Neuronal stem cell (in vitro differentiated cells): Measurements from ENCODE around the gene GPR107.
"Not testable (repeated sequence)": the region's sequence is repeated elsewhere in the genome, so short reads cannot be mapped to it uniquely, and the experiment has no call there.

ENCODE experiments used
- DNase-seq: peaks from one replicate; pipeline ENCODE4 v3.0.0-alpha.2; 2013; ENCODE audit warnings: low spot score
- H2AFZ ChIP-seq: one replicate; pipeline ENCODE4 v1.6.1; 2013; ENCODE audit warnings: mild to moderate bottlenecking, low read length, inconsistent platforms
- H2AK5ac ChIP-seq: 2 replicates; pipeline ENCODE4 v1.6.1; 2013; ENCODE audit warnings: low read depth, mild to moderate bottlenecking, inconsistent platforms, low read length, moderate library complexity, mixed read lengths
- H2BK120ac ChIP-seq: 2 replicates; pipeline ENCODE4 v1.6.1; 2013; ENCODE audit warnings: low read depth, mild to moderate bottlenecking, inconsistent platforms, low read length, moderate library complexity, mixed read lengths
- H2BK12ac ChIP-seq: one replicate; pipeline ENCODE4 v1.6.1; 2013; ENCODE audit warnings: low read length, inconsistent platforms
- H2BK15ac ChIP-seq: 2 replicates; pipeline ENCODE4 v1.6.1; 2013; ENCODE audit warnings: mild to moderate bottlenecking, low read length, inconsistent platforms, mixed read lengths
- H2BK5ac ChIP-seq: one replicate; pipeline ENCODE4 v1.6.1; 2013; ENCODE audit warnings: inconsistent platforms, mild to moderate bottlenecking, low read length, moderate library complexity
- H3K14ac ChIP-seq: one replicate; pipeline ENCODE4 v1.6.1; 2013; ENCODE audit warnings: low read length, inconsistent platforms
- H3K18ac ChIP-seq: 2 replicates; pipeline ENCODE4 v1.6.1; 2013; ENCODE audit warnings: low read length, inconsistent platforms
- H3K23ac ChIP-seq: 2 replicates; pipeline ENCODE4 v1.6.1; 2013; ENCODE audit warnings: low read depth, mild to moderate bottlenecking, mixed read lengths, low read length, inconsistent platforms; ENCODE audit not compliant: poor library complexity
- H3K27ac ChIP-seq: replicated peaks from 3 replicates; pipeline ENCODE4 v1.5.1; 2013; ENCODE audit warnings: low read length, inconsistent platforms
- H3K27me3 ChIP-seq, 3 experiments: 2 replicates each; pipeline ENCODE4 v1.6.1; 2013; ENCODE audit warnings: low read length in 3 of 3, mild to moderate bottlenecking in 2 of 3, inconsistent platforms in 1 of 3, low read depth in 1 of 3, mixed read lengths in 1 of 3, moderate library complexity in 1 of 3; ENCODE audit not compliant: control insufficient read depth in 3 of 3, insufficient read depth in 3 of 3
- H3K36me3 ChIP-seq, 2 donors: replicated peaks in 1 of 2; 2 replicates each; pipeline ENCODE4 v1.6.1; 2013; ENCODE audit warnings: low read length in 2 of 2; ENCODE audit not compliant: control insufficient read depth in 2 of 2, insufficient read depth in 2 of 2
- H3K4ac ChIP-seq: 2 replicates; pipeline ENCODE4 v1.6.1; 2013; ENCODE audit warnings: inconsistent platforms, mild to moderate bottlenecking, low read length, moderate library complexity
- H3K4me1 ChIP-seq, 2 donors: 1 replicate in 1 of 2; 2 replicates in 1 of 2; pipeline ENCODE4 v1.6.1; 2013; ENCODE audit warnings: low read length in 2 of 2, low read depth in 1 of 2; ENCODE audit not compliant: control insufficient read depth in 2 of 2, insufficient read depth in 1 of 2
- H3K4me2 ChIP-seq: one replicate; pipeline ENCODE4 v1.6.1; 2013; ENCODE audit warnings: mild to moderate bottlenecking, low read length, inconsistent platforms; ENCODE audit not compliant: insufficient read depth, poor library complexity, severe bottlenecking
- H3K4me3 ChIP-seq, 2 donors: 2 replicates each; pipeline ENCODE4 v1.5.1; 2013; ENCODE audit warnings: low read length in 2 of 2, mild to moderate bottlenecking in 2 of 2, inconsistent platforms in 1 of 2, moderate library complexity in 1 of 2
- H3K79me1 ChIP-seq: one replicate; pipeline ENCODE4 v1.6.1; 2013; ENCODE audit warnings: low read depth, mild to moderate bottlenecking, inconsistent platforms, low read length, moderate library complexity
- H3K9ac ChIP-seq: one replicate; pipeline ENCODE4 v1.6.1; 2013; ENCODE audit warnings: mild to moderate bottlenecking, low read depth, low read length, inconsistent platforms; ENCODE audit not compliant: poor library complexity
- H3K9me3 ChIP-seq, 2 donors: replicated peaks in 1 of 2; 2 replicates each; pipeline versions ENCODE3 to v1.6.1; 2013; ENCODE audit warnings: low read length in 2 of 2, mild to moderate bottlenecking in 2 of 2, inconsistent platforms in 1 of 2, low read depth in 1 of 2, mixed read lengths in 1 of 2, moderate library complexity in 1 of 2; ENCODE audit not compliant: control insufficient read depth in 2 of 2, insufficient read depth in 1 of 2
- H4K8ac ChIP-seq: one replicate; pipeline ENCODE4 v1.6.1; 2013; ENCODE audit warnings: low read depth, mild to moderate bottlenecking, inconsistent platforms, low read length, moderate library complexity
- H4K91ac ChIP-seq: one replicate; pipeline ENCODE4 v1.6.1; 2013; ENCODE audit warnings: low read length, low read depth, mild to moderate bottlenecking, inconsistent platforms; ENCODE audit not compliant: poor library complexity
- WGBS, 2 donors: extraction: QIAGEN DNeasy Blood & Tissue Kit; methylation state at CpG; one replicate each; pipeline ENCODE4 v1.1.7; 2013; ENCODE audit warnings: missing lambda C conversion rate in 2 of 2, mixed read lengths in 1 of 2; ENCODE audit not compliant: insufficient read length in 2 of 2, insufficient replicate concordance in 1 of 2; ENCODE audit errors: extremely low coverage in 2 of 2; 5-methylcytosine and 5-hydroxymethylcytosine counted together

Gene GPR107

DNA sequence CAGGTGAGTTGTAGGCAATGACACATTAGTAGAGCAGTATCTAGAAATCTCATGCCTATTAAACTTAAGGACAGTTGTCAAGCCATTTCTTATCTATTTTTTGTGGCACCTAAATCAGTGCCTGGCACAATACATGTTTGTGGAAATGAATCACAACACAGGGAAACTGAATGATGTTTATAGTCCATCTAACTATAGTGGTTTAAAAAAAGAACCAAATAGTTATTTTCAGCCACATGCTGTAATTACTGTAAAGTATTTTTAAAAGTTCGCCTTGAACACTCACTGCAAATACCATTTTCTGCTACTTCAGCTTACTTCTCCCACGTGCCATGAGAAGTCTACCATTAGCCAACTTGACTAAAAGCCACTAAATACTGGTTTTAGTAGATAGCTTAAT, 32.6 kb upstream of the GPR107 start:
- H4K91ac ChIP-seq = no peak overlapping the region
- no peak overlapping the region for H4K8ac ChIP-seq
- no peak overlapping the region for H3K4me3 ChIP-seq
- no peak overlapping the region for H3K14ac ChIP-seq
- H2BK5ac ChIP-seq = no peak overlapping the region
- H3K18ac ChIP-seq = no peak overlapping the region
- no peak for DNase-seq
- H3K79me1 ChIP-seq = peaks cover 3% of the 10 kb centered on the region
- H2AK5ac ChIP-seq = no peak overlapping the region
- H3K27me3 ChIP-seq = no peaks in the 10 kb centered on the region
- H3K9me3 ChIP-seq = peaks cover 0 to 2% of the 10 kb centered on the region in 2 donors
- H3K36me3 ChIP-seq = peaks cover 0 to 6% of the 10 kb centered on the region in 2 donors
- no peak overlapping the region for H3K27ac ChIP-seq
- no CpG with 5 or more reads among the region's 2 CpGs for WGBS, 2 donors
- no peak overlapping the region for H3K23ac ChIP-seq
- H3K4me2 ChIP-seq = no peak overlapping the region
- no peak overlapping the region for H3K4ac ChIP-seq
- H3K9ac ChIP-seq = no peak overlapping the region
- H3K4me1 ChIP-seq = no peaks in the 10 kb centered on the region
- H2BK15ac ChIP-seq = no peak overlapping the region
- no peak overlapping the region for H2AFZ ChIP-seq
- H2BK12ac ChIP-seq = no peak overlapping the region
- H2BK120ac ChIP-seq = no peak overlapping the region

GRCh38 chr9:130021842-130022241, 31.9 kb upstream of the GPR107 start:
- not testable (repeated sequence) for H4K91ac ChIP-seq, H3K27me3 ChIP-seq, H3K27ac ChIP-seq, H3K9ac ChIP-seq, H2BK12ac ChIP-seq, H3K36me3 ChIP-seq, H3K4me1 ChIP-seq, H2AK5ac ChIP-seq, H3K4ac ChIP-seq, H2BK15ac ChIP-seq, H2AFZ ChIP-seq, H2BK120ac ChIP-seq, H3K23ac ChIP-seq, H2BK5ac ChIP-seq, H3K18ac ChIP-seq, H3K9me3 ChIP-seq, H3K4me2 ChIP-seq, DNase-seq, H3K14ac ChIP-seq, H4K8ac ChIP-seq, H3K4me3 ChIP-seq, H3K79me1 ChIP-seq
- WGBS, 2 donors = no CpG with 5 or more reads among the region's 3 CpGs

DNA sequence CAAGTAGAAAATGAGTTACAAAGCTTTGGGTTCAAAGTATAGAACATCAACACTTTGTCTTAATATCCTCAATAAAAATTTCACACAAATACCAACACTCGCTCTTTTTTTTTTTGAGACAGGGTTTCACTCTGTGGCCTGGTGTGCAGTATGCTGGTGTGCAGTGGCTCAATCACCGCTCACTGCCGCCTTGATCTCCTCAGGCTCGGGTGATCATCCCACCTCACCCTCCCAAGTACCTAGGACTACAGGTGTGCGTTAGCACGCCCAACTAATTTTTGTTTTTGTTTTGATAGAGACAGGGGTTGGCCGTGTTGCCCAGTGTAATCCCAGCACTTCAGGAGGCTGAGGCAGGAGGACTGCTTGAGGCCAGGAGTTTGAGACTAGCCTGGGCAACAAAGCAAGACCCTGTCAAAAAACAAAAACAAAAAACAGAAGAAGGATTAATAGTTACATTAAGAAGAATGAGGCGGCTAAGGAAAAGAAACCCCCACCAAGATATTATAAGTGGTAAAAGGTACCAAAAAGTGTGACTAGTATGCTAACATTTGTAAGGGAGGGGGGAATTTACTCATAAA, 31.1 kb upstream of the GPR107 start:
- peaks cover 3% of the 10 kb centered on the region for H3K79me1 ChIP-seq
- H2BK12ac ChIP-seq = no peak overlapping the region
- H2BK120ac ChIP-seq = no peak overlapping the region
- H3K4me2 ChIP-seq = no peak overlapping the region
- H3K18ac ChIP-seq = no peak overlapping the region
- no peak for DNase-seq
- peaks cover 0 to 6% of the 10 kb centered on the region in 2 donors for H3K36me3 ChIP-seq
- no peak overlapping the region for H3K23ac ChIP-seq
- H4K91ac ChIP-seq = no peak overlapping the region
- no peak overlapping the region for H3K4ac ChIP-seq
- H3K9ac ChIP-seq = no peak overlapping the region
- no peak overlapping the region for H2BK15ac ChIP-seq
- no peaks in the 10 kb centered on the region for H3K4me1 ChIP-seq
- H3K27ac ChIP-seq = no peak overlapping the region
- no peak overlapping the region for H4K8ac ChIP-seq
- H3K14ac ChIP-seq = no peak overlapping the region
- no peak overlapping the region for H2BK5ac ChIP-seq
- no peaks in the 10 kb centered on the region for H3K27me3 ChIP-seq
- H3K4me3 ChIP-seq = no peak overlapping the region
- H2AK5ac ChIP-seq = no peak overlapping the region
- no peak overlapping the region for H2AFZ ChIP-seq
- no CpG with 5 or more reads among the region's 8 CpGs for WGBS, 2 donors
- no peaks in the 10 kb centered on the region for H3K9me3 ChIP-seq

DNA sequence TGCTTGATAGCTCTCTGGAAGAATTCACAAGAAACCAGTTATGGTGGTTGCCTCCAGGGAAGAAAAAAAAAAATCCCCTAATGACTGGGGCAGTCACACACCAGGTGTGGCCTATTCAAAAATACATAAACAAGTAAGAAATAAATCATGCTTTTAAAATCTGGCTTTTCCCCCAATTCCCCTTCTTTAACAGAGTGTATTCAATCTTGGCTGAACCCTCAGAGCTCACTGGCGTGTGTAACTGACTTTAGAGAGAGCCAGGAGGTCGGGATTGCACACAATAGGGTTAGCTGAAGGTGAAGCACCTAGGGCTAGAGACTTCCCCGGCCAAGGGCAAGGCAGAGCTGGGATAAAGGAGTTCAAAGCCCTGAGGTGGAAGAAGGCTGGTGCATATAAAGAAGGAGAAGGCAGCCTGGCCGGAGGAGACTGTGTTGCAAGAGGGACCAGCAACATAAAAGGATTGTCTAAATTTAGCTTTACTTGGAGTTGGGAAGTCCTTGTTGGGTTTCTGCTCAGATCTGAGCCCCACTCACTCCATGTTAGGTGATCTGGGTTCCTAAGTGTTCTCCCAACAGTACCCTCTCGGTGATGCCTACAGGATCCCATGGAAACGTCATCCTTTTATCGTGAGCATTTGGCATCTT, 30.4 kb upstream of the GPR107 start:
- H3K36me3 ChIP-seq = peaks cover 0 to 4% of the 10 kb centered on the region in 2 donors
- H3K4me3 ChIP-seq = no peak overlapping the region
- no peak overlapping the region for H4K91ac ChIP-seq
- H3K27ac ChIP-seq = no peak overlapping the region
- H2BK120ac ChIP-seq = no peak overlapping the region
- H3K14ac ChIP-seq = no peak overlapping the region
- no CpG with 5 or more reads among the region's 7 CpGs for WGBS, 2 donors
- no peaks in the 10 kb centered on the region for H3K27me3 ChIP-seq
- H4K8ac ChIP-seq = no peak overlapping the region
- no peak for DNase-seq
- H3K18ac ChIP-seq = no peak overlapping the region
- H3K79me1 ChIP-seq = peaks cover 3% of the 10 kb centered on the region
- no peak overlapping the region for H3K4me2 ChIP-seq
- no peak overlapping the region for H2BK15ac ChIP-seq
- H2AFZ ChIP-seq = no peak overlapping the region
- no peak overlapping the region for H3K4ac ChIP-seq
- no peak overlapping the region for H2BK5ac ChIP-seq
- peak overlapping the region; percentile 34 for H3K9ac ChIP-seq
- H2AK5ac ChIP-seq = no peak overlapping the region
- H3K4me1 ChIP-seq = no peaks in the 10 kb centered on the region
- no peak overlapping the region for H3K23ac ChIP-seq
- no peak overlapping the region for H2BK12ac ChIP-seq
- H3K9me3 ChIP-seq = no peaks in the 10 kb centered on the region
